Esophagus squamous epithelium (tissue), 4 donors: ENCODE results near the gene HRCT1.

Experiments
- POLR2A ChIP-seq, 4 donors: fragments of 450-650 bp; IDR thresholded peaks; one replicate each; pipeline ENCODE4 v1.6.1; 2017; ENCODE audit warnings: antibody characterized with exemption in 4 of 4, mild to moderate bottlenecking in 4 of 4, moderate library complexity in 3 of 4
- TF ChIP-seq, protein P1 (sequence below), 6 experiments: fragments of 450-650 bp in 4 of 6; fragments of 200-600 bp in 2 of 6; sonication (generic) in 2 of 6; IDR thresholded peaks; one replicate each; pipeline ENCODE4 v1.5.1; 2016 to 2019; ENCODE audit warnings: antibody characterized with exemption in 6 of 6, mild to moderate bottlenecking in 4 of 6, moderate library complexity in 4 of 6

DNA sequence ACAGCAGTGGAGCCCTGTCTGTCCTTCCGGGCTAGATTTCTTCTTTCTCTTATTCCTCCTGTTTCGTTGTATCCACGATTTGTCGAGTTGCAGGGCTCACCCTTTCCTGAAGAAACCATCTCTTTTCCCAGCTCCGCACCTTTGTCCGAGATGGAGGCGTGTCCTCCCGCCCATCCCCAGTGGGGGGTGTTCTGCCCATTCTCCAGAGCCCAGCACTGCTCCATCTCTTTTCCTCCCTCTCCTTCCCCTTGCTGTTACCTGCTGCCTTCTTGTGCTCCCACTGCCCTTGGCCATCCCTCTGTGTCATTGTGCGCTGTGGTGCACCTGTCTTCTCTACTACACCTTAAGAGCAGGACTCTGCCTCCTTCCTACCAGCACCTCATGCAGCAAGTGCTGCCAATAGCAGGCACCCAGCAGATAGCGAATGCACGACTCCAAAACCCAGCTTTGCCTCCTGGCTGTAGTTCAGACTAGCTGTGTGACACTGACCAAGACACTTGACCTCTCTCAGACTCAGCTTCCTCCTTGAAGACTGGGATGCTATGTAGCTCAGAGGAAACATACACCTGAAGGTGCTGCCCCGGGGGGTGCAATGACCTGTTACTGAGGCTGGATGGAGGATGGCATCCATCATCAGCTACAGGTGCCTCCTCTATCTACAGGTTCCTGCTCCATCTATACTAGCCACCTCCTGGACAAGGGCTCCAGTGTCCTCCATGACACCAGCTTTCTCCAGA lies 44.7 kb upstream of the HRCT1 start:
- TF ChIP-seq, protein P1, sequence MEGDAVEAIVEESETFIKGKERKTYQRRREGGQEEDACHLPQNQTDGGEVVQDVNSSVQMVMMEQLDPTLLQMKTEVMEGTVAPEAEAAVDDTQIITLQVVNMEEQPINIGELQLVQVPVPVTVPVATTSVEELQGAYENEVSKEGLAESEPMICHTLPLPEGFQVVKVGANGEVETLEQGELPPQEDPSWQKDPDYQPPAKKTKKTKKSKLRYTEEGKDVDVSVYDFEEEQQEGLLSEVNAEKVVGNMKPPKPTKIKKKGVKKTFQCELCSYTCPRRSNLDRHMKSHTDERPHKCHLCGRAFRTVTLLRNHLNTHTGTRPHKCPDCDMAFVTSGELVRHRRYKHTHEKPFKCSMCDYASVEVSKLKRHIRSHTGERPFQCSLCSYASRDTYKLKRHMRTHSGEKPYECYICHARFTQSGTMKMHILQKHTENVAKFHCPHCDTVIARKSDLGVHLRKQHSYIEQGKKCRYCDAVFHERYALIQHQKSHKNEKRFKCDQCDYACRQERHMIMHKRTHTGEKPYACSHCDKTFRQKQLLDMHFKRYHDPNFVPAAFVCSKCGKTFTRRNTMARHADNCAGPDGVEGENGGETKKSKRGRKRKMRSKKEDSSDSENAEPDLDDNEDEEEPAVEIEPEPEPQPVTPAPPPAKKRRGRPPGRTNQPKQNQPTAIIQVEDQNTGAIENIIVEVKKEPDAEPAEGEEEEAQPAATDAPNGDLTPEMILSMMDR (IDR thresholded peaks at IDR 0.05), result no peak
- TF ChIP-seq POLR2A (IDR thresholded peaks at IDR 0.05), result no peak
